MM.1S (cell line): ENCODE results near the gene PAN2.

Experiments used
- CTCF ChIP-seq: fragments of 300-600 bp; sonication (generic); IDR thresholded peaks from 2 replicates; pipeline ENCODE4 v1.5.1; 2016; ENCODE audit warnings: antibody characterized with exemption, low read length, mixed read lengths
- EZH2 ChIP-seq: fragments of 300-600 bp; sonication (generic); optimal IDR thresholded peaks from 2 replicates; pipeline ENCODE3; 2017; ENCODE audit warnings: low read depth, mild to moderate bottlenecking, antibody characterized with exemption, low read length, mixed read lengths

DNA sequence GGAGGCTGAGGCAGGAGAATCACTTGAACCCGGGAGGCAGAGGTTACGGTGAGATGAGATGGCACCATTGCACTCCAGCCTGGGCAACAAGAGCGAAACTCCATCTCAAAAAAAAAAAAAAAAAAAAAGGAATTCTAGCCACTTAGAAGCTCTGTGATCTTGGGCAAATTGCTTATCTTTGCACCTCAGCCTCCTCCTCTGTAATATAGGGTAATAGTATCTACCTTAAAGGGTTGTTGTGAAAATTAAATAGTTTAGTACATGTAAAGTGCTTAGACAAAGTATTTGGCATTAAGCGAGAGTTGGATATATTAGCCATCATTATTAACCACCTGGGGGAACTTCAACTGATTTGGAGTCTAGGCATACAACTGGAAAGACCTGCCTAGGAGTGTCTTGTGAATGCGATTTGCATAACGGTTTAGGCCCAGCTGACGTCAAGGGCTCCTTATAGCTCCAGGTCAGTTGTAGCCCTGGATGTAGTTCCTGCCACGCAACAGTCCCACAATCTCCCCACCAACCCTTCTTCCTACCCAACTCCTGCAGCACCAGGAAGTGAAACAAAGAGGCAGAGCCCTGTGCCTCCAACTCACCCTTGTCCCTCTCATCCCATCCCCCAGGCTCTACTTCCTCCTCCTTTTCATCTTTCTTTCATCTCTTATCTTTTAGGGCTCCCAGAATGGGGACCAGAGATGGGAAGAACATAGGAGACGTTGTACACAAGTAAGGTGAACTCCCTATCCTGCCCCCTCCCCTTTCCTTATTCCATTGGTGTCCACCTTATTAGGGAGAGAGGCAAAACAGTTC lies 2.8 kb upstream of the PAN2 start:
- TF ChIP-seq CTCF, result no peak
- no peak for TF ChIP-seq EZH2
